B cell (primary cell): ENCODE measurements around the gene PACSIN2. TPM values are rescaled to one million over a fixed set of nuclear protein-coding genes. Genes with fewer than 3 reads are reported as not detected.

Experiments used
- ATAC-seq: fragments of 200-7000 bp; cut with Tn5 transposase; one replicate; pipeline ENCODE4 v1.10.0; 2021; ENCODE audit warnings: low read depth, mild to moderate bottlenecking, moderate number of reproducible peaks, moderate library complexity
- CTCF ChIA-PET: fragments of 350-600 bp; sonication (Branson Sonifier 250); formaldehyde crosslinking; loops from one replicate; lab custom pipeline; 2021; ENCODE audit warnings: antibody characterized with exemption, inconsistent platforms; lab: Charles Lee
- POLR2A ChIA-PET: fragments of 350-600 bp; sonication (Branson Sonifier 250); formaldehyde crosslinking; loops from one replicate; lab custom pipeline; 2021; ENCODE audit warnings: antibody characterized with exemption; lab: Charles Lee
- DNase-seq: peaks from one replicate; pipeline ENCODE4 v3.0.0; 2013
- H2AFZ ChIP-seq: 2 replicates; pipeline ENCODE4 v1.6.1; 2012; ENCODE audit warnings: mild to moderate bottlenecking, low read depth, low read length; ENCODE audit not compliant: insufficient read depth, poor library complexity, severe bottlenecking
- H3K27ac ChIP-seq, 2 donors: 1 replicate in 1 of 2; 2 replicates in 1 of 2; pipeline ENCODE4 v1.5.1; 2012 to 2013; ENCODE audit warnings: low read length in 2 of 2, mild to moderate bottlenecking in 2 of 2, moderate library complexity in 1 of 2
- H3K27me3 ChIP-seq, 4 experiments: fragments of 200-600 bp in 1 of 4; sonication (generic) in 1 of 4; replicated peaks in 1 of 4; 1 replicate in 2 of 4; 2 replicates in 2 of 4; pipeline versions ENCODE4 v1.6.1 to v1.7.0; 2013 to 2016; ENCODE audit warnings: low read length in 3 of 4, mild to moderate bottlenecking in 2 of 4, mixed read lengths in 1 of 4, moderate library complexity in 1 of 4; ENCODE audit not compliant: insufficient read depth in 4 of 4, control insufficient read depth in 3 of 4; ENCODE audit errors: control extremely low read depth in 1 of 4
- H3K36me3 ChIP-seq, 2 experiments: replicated peaks in 1 of 2; 1 replicate in 1 of 2; 2 replicates in 1 of 2; pipeline versions ENCODE4 v1.6.1 to v1.7.1; 2013; ENCODE audit warnings: low read length in 1 of 2; ENCODE audit not compliant: insufficient read depth in 2 of 2, control insufficient read depth in 1 of 2; ENCODE audit errors: control extremely low read depth in 1 of 2, extremely low read depth in 1 of 2
- H3K4me1 ChIP-seq, 2 donors: fragments of 200-600 bp in 1 of 2; sonication (generic) in 1 of 2; 1 replicate in 1 of 2; 2 replicates in 1 of 2; pipeline versions ENCODE4 v1.5.1 to v1.6.1; 2013 to 2017; ENCODE audit warnings: low read length in 2 of 2; ENCODE audit not compliant: control insufficient read depth in 2 of 2, insufficient read depth in 2 of 2
- H3K4me2 ChIP-seq: replicated peaks from 2 replicates; pipeline ENCODE3; 2012; ENCODE audit warnings: mild to moderate bottlenecking, low read depth, low read length; ENCODE audit not compliant: poor library complexity, severe bottlenecking
- H3K4me3 ChIP-seq, 5 experiments: fragments of 200-600 bp in 1 of 5; sonication (generic) in 1 of 5; 1 replicate in 3 of 5; 2 replicates in 2 of 5; pipeline versions ENCODE4 v1.5.1 to v1.7.0; 2011 to 2016; ENCODE audit warnings: low read length in 4 of 5, mild to moderate bottlenecking in 4 of 5, low read depth in 2 of 5, control low read depth in 1 of 5, moderate library complexity in 1 of 5; ENCODE audit not compliant: insufficient read depth in 1 of 5; ENCODE audit errors: control extremely low read depth in 1 of 5, extremely low read depth in 1 of 5
- H3K79me2 ChIP-seq: fragments of 200-600 bp; sonication (generic); one replicate; pipeline ENCODE4 v1.6.0; 2016; ENCODE audit warnings: low read length; ENCODE audit not compliant: control insufficient read depth, insufficient read depth
- H3K9ac ChIP-seq: fragments of 200-600 bp; sonication (generic); 2 replicates; pipeline ENCODE4 v1.6.1; 2017; ENCODE audit warnings: mild to moderate bottlenecking, low read length, moderate library complexity
- H3K9me3 ChIP-seq, 3 donors: one replicate each; pipeline versions ENCODE4 v1.6.1 to v1.7.1; 2013; ENCODE audit warnings: low read length in 2 of 3; ENCODE audit not compliant: control insufficient read depth in 2 of 3, insufficient read depth in 1 of 3; ENCODE audit errors: control extremely low read depth in 1 of 3
- H4K20me1 ChIP-seq: 2 replicates; pipeline ENCODE4 v1.6.0; 2012; ENCODE audit warnings: mild to moderate bottlenecking, low read length; ENCODE audit not compliant: insufficient read depth, control insufficient read depth, poor library complexity, severe bottlenecking
- H3K27ac Mint-ChIP-seq: one replicate; pipeline ENCODE4 v1.8.0; 2021; ENCODE audit warnings: mixed read lengths
- H3K27me3 Mint-ChIP-seq: one replicate; pipeline ENCODE4 v1.8.0; 2021; ENCODE audit warnings: mixed read lengths
- H3K4me1 Mint-ChIP-seq: one replicate; pipeline ENCODE4 v1.8.0; 2021; ENCODE audit warnings: mixed read lengths
- H3K4me3 Mint-ChIP-seq: one replicate; pipeline ENCODE4 v1.8.0; 2021; ENCODE audit warnings: mixed read lengths
- H3K9me3 Mint-ChIP-seq: one replicate; pipeline ENCODE4 v1.8.0; 2022; ENCODE audit warnings: mixed read lengths; ENCODE audit not compliant: insufficient read depth
- CTCF ChIP-seq: fragments of 200-600 bp; IDR thresholded peaks from one replicate; pipeline ENCODE4 v1.8.0; 2022; ENCODE audit warnings: antibody characterized with exemption, mild to moderate bottlenecking
- EZH2 ChIP-seq: IDR thresholded peaks from 2 replicates; pipeline ENCODE4 v1.6.1; 2012; ENCODE audit warnings: borderline replicate concordance, low read depth, mild to moderate bottlenecking, moderate library complexity, low read length; ENCODE audit not compliant: insufficient read depth, poor library complexity, severe bottlenecking
- WGBS: methylation state at CpG from one replicate; pipeline ENCODE4 v1.1.5; 2013; ENCODE audit warnings: missing lambda C conversion rate; ENCODE audit not compliant: insufficient coverage; 5-methylcytosine and 5-hydroxymethylcytosine counted together
- intact Hi-C: fragments of 100-400 bp; cut with micrococcal nuclease; formaldehyde crosslinking; loops from one replicate; pipeline ENCODE4 v1.10.0; 2022
- polyA plus RNA-seq: library from polyadenylated mRNA; depleted of rRNA; stranded (reverse); fragments of >200 nt; gene quantifications from 2 replicates; pipeline ENCODE4 v1.2.3, GENCODE V29; 2012
- total RNA-seq, 2 donors: library from RNA; stranded (reverse); fragments of 120-200 nt in 1 of 2; gene quantifications; 1 replicate in 1 of 2; 2 replicates in 1 of 2; pipeline versions ENCODE4 v1.2.3 to v1.2.4, GENCODE V29; 2013 to 2022

PACSIN2 gene
- total and polyA plus RNA-seq, 2 donors (not counting 1 experiment from before 2014, with no cell fraction given) = 26.9 to 59.3 TPM

GRCh38 chr22:43004362-43005035 is 10.4 kb downstream of the PACSIN2 start:
- Histone ChIP-seq H3K9ac (no peak overlapping the region), H3K79me2 (peaks cover 98% of the 10 kb centered on the region), H4K20me1 (peaks cover 98% of the 10 kb centered on the region), H3K27ac (no peak overlapping the region), H2AFZ (no peak overlapping the region), H3K27me3 (no peaks in the 10 kb centered on the region), H3K4me2 (peak overlapping the region; percentile 33), H3K9me3 (no peaks in the 10 kb centered on the region), H3K36me3 (no peaks in the 10 kb centered on the region), H3K4me1 (peaks cover 39 to 45% of the 10 kb centered on the region in 2 donors), H3K4me3 (no peak overlapping the region)
- 30% methylated on average over 10 of the region's 13 CpGs for whole genome bisulfite sequencing
- Mint-ChIP-seq H3K9me3 (no peaks in the 10 kb centered on the region), H3K27me3 (no peaks in the 10 kb centered on the region), H3K4me1 (peaks cover 75% of the 10 kb centered on the region), H3K27ac (peak overlapping the region; percentile 20), H3K4me3 (peak overlapping the region; percentile 29)
- ATAC-seq (peak; percentile 41), DNase-seq (peak; percentile 29)
- POLR2A ChIA-PET = interaction anchor here (0.5 to 1.3 kb wide), 2 partner anchors 10 to 159 kb away, joined by 6 to 9 read pairs; partner anchors contain the start of gene PACSIN2
- CTCF ChIA-PET = interaction anchor here (2.0 to 2.2 kb wide), 2 partner anchors 10 to 136 kb away, joined by 6 to 9 read pairs; partner anchors contain the start of gene PACSIN2
- intact Hi-C loops = no loop called here
- TF ChIP-seq EZH2 = no peak
- no peak for TF ChIP-seq CTCF

GRCh38 chr22:43002202-43002586 is 12.8 kb downstream of the PACSIN2 start:
- Mint-ChIP-seq H3K4me1 (peaks cover 81% of the 10 kb centered on the region), H3K9me3 (no peaks in the 10 kb centered on the region), H3K4me3 (no peak overlapping the region), H3K27me3 (no peaks in the 10 kb centered on the region), H3K27ac (no peak overlapping the region)
- peaks cover 86% of the 10 kb centered on the region for H4K20me1 ChIP-seq
- H3K36me3 ChIP-seq = no peaks in the 10 kb centered on the region
- H3K27ac ChIP-seq = peak overlapping the region in 1 of 2 donors; percentile 23
- peak overlapping the region; percentile 8 for H3K9ac ChIP-seq
- POLR2A ChIA-PET = no interaction called here
- no peak for DNase-seq
- no peak for TF ChIP-seq EZH2
- no peak for TF ChIP-seq CTCF
- peak overlapping the region; percentile 55 for H3K4me2 ChIP-seq
- H3K4me3 ChIP-seq = no peak overlapping the region
- CTCF ChIA-PET = no interaction called here
- no peaks in the 10 kb centered on the region for H3K27me3 ChIP-seq
- intact Hi-C loops = no loop called here
- peaks cover 0 to 8% (median 0%) of the 10 kb centered on the region in 3 donors for H3K9me3 ChIP-seq
- peaks cover 41 to 58% of the 10 kb centered on the region in 2 donors for H3K4me1 ChIP-seq
- H2AFZ ChIP-seq = no peak overlapping the region
- ATAC-seq = no peak
- no CpG with 5 or more reads among the region's 5 CpGs for WGBS
- H3K79me2 ChIP-seq = peaks cover 98% of the 10 kb centered on the region
